ENCODE measurements around the gene ALDH3B1. TPM values are rescaled to one million over a fixed set of nuclear protein-coding genes. Genes with fewer than 3 reads are reported as not detected.
A peak's percentile ranks its signal among the peaks of the same experiment; 100 is the strongest.

ALDH3B1 gene
- total and polyA plus RNA-seq, 2 donors (not counting 1 experiment from before 2014, with no cell fraction given): 39.0 to 57.6 TPM

- Histone ChIP-seq H3K79me2 (ENCODE audit: control insufficient read depth, insufficient read depth, low read length) (peaks cover 26% of the 10 kb centered on the region), H3K4me3 (replicated peaks in 1 of 4; ENCODE audit: control extremely low read depth in 1 of 4, insufficient read depth in 1 of 4, low read depth in 3 of 4, low read length in 4 of 4) (peak within 1 kb of the TSS; percentile 57 to 88 (median 80)), H3K4me2 (ENCODE audit: extremely low read depth, insufficient read depth, low read length) (peak within 1 kb of the TSS; percentile 87)
Measured at GRCh38 chr11:68038718-68039525, 28.8 kb downstream of the ALDH3B1 start, which contains the start of gene TCIRG1. Gene TCIRG1, plus strand, starts transcription at chr11:68039025. Its CDS starts 2,247 bp downstream, at chr11:68041272.

GRCh38 chr11:68039526-68040086 is 29.5 kb downstream of the ALDH3B1 start:
- TF ChIP-seq EZH2 (IDR thresholded peaks at IDR 0.05; ENCODE audit: low read length, missing control alignments) (no peak), CTCF (conservative IDR thresholded peaks at IDR 0.05 in 1 of 2, IDR thresholded peaks at IDR 0.05 in 1 of 2; ENCODE audit: low read depth in 1 of 2, low read length in 2 of 2) (no peak)
- peaks cover 26% of the 10 kb centered on the region for H3K79me2 ChIP-seq (ENCODE audit: control insufficient read depth, insufficient read depth, low read length)
- H4K20me1 ChIP-seq (ENCODE audit: control insufficient read depth, extremely low read depth, insufficient read depth, low read length): no peaks in the 10 kb centered on the region
- H3K27me3 ChIP-seq (ENCODE audit: control insufficient read depth, insufficient read depth, low read length): no peaks in the 10 kb centered on the region
- peaks cover 8% of the 10 kb centered on the region for H3K4me1 ChIP-seq (ENCODE audit: control insufficient read depth, extremely low read depth, insufficient read depth, low read length)
- H2AFZ ChIP-seq (ENCODE audit: low read length): no peak overlapping the region
- H3K4me3 ChIP-seq (replicated peaks in 1 of 4; ENCODE audit: control extremely low read depth in 1 of 4, insufficient read depth in 1 of 4, low read depth in 3 of 4, low read length in 4 of 4): peak overlapping the region; percentile 57 to 88 (median 80)
- peak overlapping the region; percentile 81 for H3K27ac ChIP-seq (ENCODE audit: insufficient read depth, low read length)
- no peak for DNase-seq (ENCODE audit: low read depth in 2 of 2)
- H3K9me3 ChIP-seq (ENCODE audit: control insufficient read depth, insufficient read depth, low read depth, low read length): no peaks in the 10 kb centered on the region
- peak overlapping the region; percentile 79 for H3K9ac ChIP-seq (ENCODE audit: insufficient read depth, low read length)
- H3K4me2 ChIP-seq (ENCODE audit: extremely low read depth, insufficient read depth, low read length): peak overlapping the region; percentile 80
- H3K36me3 ChIP-seq (ENCODE audit: control insufficient read depth, insufficient read depth, low read length): peaks cover 22% of the 10 kb centered on the region

More at GRCh38 chr11:68038718-68039525, 28.8 kb downstream of the ALDH3B1 start, which contains the start of gene TCIRG1:
- peaks cover 16% of the 10 kb centered on the region for H3K36me3 ChIP-seq (ENCODE audit: control insufficient read depth, insufficient read depth, low read length)
- H3K9ac ChIP-seq (ENCODE audit: insufficient read depth, low read length): peak within 1 kb of the TSS; percentile 75
- H3K27me3 ChIP-seq (ENCODE audit: control insufficient read depth, insufficient read depth, low read length): no peaks in the 10 kb centered on the region
- H3K4me1 ChIP-seq (ENCODE audit: control insufficient read depth, extremely low read depth, insufficient read depth, low read length): peaks cover 8% of the 10 kb centered on the region
- no peaks in the 10 kb centered on the region for H4K20me1 ChIP-seq (ENCODE audit: control insufficient read depth, extremely low read depth, insufficient read depth, low read length)
- TF ChIP-seq EZH2 (IDR thresholded peaks at IDR 0.05; ENCODE audit: low read length, missing control alignments): no peak
- TF ChIP-seq CTCF (conservative IDR thresholded peaks at IDR 0.05 in 1 of 2, IDR thresholded peaks at IDR 0.05 in 1 of 2; ENCODE audit: low read depth in 1 of 2, low read length in 2 of 2): no peak
- no peaks in the 10 kb centered on the region for H3K9me3 ChIP-seq (ENCODE audit: control insufficient read depth, insufficient read depth, low read depth, low read length)
- H2AFZ ChIP-seq (ENCODE audit: low read length): peak within 1 kb of the TSS; percentile 64
- H3K27ac ChIP-seq (ENCODE audit: insufficient read depth, low read length): peak within 1 kb of the TSS; percentile 81
- peak; percentile 72 to 78 for DNase-seq (ENCODE audit: low read depth in 2 of 2)
